ENCODE measurements around the gene CALCR.
"Not testable (repeated sequence)": the region's sequence is repeated elsewhere in the genome, so short reads cannot be mapped to it uniquely, and the experiment has no call there.

The CALCR gene

DNA sequence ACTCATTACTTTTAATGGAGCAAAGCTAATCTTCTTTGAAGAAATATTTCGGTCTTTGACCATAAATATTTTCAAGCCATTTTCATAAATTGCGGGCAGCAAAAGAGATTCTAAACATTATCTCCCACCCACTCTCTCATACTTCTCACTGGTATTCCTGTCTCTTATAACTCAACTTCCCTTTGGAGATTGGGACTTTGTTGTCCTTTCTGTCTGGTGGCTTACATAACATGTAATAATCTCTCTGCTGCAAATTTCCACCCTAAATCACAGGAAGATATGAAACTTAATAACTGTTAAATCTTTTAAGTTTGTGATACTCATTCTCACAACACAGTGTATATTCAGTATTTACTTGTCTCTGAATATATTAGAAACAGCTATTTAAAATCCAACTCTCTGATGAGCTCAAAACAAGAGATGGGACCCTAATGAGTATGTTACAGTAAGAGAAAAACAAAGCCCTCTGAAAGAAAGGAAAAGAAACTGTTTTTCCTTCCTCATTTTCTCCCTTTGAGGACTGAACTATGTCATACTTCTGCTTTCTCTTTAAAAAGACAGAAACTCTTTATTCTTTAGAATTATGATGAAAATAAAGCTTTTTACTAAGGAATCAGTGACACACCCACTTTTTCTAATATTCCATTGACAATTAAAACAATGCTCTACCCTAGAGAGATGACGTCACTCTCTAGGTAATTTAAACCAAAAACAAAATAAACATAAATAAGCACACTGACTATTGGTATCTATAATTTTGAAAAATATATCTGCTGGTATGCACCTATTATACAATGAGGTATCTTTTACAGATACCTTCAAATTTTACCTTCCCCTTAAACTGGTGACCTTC, 14.7 kb downstream of the CALCR start:
- no peak for DNase-seq

DNA sequence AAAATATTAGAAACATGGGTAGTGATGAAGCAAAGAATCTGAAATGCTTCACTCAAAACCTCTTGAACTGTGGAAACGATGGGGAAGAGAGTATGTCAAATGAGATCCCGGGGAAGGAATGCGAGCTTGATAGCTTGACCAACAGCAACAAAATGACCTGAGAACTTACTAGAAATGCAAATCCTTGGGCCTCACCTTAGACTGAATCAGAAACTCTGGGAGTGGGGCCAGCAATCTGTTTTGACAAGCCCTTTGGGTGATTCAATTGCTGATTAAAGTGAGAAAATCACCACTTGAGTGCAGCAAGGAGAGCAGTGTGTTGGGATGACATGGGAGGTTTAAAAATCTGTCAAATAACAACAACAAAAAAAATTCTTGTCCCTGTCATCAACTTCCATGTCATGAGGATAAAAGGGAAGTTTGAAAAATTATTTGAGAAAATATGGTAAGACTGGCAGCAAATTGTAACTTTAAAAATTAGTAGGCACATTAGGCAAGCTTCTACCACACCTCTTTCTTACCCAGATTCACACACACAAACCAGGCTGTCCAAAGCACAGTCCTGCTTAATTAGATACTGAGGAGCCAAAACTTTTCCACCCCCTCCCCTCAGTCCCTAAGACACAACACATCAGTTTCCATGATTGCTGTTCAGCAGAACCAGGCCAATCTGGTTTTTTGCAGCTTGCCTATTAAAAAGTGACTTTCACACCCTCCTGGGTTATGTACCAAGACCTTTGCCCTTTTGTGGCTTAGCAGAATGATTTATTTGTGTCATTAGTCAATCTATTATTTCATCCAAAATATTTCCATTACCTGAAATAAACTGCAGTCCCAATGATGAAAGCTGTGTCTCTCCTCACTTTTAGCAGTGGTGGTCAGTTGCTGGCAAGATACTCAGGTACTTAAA, 15.6 kb downstream of the CALCR start:
- DNase-seq, result no peak

DNA sequence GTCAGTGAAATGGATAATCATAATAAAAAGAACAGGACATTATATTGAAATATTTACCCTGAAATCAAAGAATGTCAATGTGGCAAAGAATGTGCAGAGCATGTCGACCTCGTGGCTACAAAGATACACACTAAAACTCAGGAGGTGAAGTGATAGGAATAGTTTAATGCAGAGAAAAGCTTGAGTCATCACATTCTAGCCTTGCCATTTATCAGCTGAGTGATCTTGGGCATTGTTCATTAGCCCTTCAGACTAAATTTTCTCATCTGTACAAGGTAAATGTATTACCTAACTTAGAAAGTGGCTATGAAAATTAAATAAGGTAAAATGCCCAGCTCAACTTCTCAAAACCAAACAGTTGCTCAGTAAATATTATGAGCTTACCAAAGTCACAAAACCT, 22.6 kb downstream of the CALCR start:
- no peak for DNase-seq

DNA sequence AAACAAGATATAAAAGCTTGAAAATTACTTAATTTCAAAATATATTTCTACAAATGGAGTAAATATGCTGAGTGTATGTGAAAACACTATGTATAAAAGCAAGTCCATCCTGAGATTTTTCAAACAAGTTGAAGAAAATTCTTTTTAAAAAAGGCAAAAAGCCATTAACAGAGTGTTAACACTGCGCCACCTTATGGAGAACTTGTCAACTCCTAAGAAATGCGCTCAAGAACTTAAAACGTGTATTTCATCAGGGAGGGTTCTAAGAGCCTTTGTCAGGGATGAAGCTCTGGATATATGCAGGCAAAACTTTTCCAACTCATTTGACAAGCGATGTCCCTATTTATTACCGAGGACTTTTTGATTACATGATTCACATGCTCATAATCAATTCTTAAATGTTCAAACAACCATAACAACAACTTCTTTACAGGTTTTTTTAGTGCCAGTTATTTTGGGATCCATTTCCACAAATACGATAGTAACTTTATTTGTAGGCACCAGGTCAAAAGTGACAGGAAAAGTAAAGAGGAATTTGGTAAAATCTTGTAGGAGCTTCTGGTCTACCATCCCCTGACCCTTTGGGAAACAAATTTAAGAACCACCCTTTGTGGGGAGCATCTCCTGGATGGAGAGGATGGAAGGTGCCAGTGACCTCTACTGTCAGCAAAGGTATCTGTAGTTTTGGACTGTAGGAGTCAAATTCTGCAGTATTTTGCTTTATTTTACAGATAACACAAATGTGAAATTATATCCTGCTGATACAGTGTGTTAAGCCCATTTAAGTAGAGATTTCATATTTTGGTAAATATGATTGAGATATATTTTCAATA, 23.2 kb downstream of the CALCR start:
- peak; percentile 63 for DNase-seq

DNA sequence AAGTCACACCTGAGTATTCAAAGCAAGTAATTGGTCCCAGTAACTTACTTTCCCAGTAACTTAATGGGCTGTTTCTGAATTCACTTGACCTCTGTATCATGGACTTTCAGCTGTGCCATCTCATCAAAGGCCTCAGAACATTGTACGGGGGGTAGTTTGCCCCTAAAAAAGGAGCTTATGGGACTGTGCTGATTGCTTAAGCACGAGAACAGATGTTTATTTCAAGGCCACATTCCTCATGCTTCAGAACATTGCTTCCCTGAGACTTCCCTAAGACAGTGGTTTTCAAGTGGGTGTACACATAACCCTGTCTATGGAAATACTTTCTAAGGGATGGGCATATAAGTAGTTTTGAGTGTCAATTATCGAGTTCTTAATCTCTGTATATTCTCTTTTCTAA, 26.8 kb downstream of the CALCR start:
- no peak for DNase-seq

DNA sequence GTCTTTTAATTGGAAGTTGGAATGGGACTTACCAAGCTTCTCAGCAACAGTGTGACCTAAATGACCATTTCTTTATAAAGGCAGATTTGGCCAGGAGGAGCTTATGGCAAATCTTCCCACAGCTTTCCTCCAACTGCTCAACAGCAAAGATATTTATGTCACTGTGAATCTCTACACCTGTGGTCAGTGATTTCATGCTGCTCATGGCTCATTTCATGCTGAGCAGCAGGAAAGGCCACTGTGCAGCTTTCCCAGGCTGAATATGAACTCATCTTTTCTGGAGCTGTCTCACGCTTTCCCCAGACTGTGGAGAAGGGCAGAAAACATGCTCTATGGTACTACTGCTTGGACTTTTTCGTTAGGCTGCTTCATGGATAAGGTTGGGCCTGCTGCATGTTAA, 29.8 kb downstream of the CALCR start:
- no peak for DNase-seq

DNA sequence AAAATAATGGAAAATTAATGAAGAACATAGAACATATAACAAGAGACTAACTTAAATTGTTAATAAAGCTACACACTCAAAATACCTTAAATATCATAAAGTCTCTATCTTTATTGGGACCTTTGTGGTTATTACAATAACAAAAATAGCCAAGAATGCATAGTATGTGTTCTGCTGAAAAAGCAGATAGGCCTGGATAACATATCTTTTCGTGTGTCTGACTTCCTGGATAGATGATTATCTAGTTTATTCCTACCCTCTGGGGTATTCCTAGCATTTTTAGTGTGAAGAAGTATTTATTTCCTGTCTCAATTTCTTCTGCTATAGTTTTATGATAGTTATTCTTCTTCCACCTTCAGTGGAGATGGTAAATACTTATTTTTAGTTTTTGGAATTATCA, 36.5 kb downstream of the CALCR start:
- no peak for DNase-seq

DNA sequence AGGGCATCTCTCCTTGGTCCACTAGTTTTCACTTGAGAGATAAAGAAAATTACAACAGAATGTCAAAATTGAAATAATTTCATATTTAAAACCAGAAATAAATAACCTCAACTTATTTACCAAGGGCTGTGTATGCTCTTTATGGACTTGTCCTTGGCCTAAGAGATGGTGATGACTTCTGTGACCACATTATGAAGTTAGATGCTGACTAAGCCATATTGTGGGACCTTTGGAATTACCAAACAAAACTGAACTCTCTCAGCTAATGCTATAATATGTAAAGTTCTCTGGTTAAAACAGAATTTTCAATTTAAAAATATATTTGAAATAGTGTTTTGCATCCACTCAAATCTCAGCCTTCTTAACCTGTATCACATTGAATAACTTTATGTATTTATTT, 38.9 kb downstream of the CALCR start:
- no peak for DNase-seq

DNA sequence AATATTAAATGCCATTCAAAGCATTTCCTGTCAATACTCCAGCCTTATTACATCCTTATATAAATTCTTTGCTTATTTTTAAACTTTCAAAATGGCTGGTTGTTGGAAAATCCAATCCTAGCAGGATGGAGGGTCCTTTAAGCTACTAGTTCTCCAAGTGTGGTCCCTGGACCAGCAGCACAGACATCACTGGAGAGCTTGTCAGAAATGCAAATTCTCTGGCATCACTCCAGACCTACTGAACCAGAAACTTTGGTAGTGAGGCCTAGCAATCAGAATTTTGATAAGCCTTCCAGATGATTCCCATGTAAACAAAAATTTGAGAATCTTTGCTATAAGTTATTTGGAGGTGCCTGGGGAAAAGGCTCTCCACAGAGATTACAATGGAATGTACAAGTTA, 43.8 kb downstream of the CALCR start:
- DNase-seq, result no peak

DNA sequence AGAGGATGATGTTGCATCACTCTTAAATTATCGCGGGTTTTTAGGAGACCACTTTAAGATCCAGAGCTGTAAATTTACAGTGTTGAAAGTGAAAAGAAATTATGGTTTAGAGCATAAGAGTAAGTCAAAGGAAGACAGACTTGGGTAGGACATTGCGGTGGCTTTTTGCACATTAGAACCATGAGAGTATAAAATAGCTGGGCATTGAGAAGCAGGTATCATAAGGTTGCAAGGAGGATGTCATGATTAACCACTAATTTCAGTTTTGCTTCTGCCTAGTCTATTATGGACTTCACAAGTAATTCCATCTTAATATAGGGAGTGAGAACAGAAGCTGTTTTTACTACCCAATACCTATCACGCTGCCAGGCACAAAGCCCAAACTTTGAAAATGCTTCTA, 57.7 kb downstream of the CALCR start:
- DNase-seq, result no peak

DNA sequence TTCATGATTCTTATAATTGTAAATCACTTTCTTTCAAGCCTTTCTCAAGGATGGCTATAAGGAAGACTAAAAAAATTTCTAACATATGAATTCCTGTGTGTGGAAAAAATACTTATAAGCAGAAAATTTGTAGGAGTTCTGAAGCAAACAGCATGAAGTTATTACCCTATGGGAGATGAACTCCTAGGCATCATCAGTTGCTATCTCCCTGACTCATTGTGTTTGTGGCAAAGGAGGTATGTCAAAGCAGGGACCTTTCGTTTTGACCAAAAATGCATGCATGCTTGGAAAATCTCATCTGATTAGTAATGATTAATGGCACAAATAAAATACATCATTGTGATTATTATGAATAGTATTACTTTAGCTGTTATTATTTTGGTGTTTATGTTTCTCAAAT, 59.4 kb downstream of the CALCR start:
- DNase-seq, result no peak

DNA sequence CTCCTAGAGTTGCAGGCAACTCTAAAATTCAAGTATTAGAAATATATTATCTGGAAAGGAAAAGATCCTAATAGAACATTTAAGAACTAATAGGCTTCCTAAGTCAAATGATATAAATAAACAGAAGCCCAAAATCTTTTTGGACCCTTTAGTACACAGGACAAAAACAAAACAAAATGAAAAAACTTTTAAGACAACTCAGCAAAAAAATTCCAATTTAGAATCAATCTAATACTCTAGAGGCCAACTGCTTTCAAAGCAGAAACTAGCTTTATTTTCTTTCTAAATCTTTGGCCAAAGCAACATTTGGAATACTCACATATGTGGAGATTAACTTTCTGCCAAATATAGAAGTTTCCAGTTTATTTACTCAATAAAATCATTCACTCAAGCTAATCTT, 65.2 kb downstream of the CALCR start:
- no peak for DNase-seq

DNA sequence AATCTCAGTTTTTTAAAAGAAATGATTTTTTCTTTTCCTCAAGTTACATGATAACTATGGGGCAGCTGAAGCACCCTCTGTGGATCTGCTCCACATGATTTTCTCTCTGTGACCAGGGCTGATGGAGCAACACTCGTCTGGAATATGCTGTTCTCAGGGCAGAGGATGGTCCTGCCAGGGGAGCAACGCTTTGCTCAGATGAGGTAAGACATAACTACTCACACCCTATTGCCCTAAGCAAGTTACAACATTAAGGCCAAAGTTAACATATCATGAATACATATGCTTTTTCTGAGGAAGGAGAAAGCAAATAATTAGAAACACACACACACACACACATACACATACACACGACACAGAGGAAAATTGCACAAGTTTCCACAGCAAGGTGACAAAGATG, 71.4 kb downstream of the CALCR start:
- DNase-seq, result no peak

DNA sequence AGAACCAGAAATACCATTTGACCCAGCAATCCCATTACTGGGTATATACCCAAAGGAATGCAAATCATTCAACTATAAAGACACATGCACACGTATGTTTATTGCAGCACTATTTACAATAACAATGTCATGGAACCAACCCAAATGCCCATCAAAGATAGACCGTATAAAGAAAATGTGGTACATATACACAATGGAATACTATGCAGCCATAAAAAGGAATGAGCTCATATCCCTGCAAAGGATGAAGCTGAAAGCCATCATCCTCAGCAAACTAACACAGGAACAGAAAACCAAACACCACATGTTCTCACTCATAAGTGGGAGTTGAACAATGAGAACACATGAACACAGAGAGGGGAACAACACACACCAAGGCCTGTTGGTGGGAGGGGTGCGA, 82.7 kb downstream of the CALCR start:
- not testable (repeated sequence) for DNase-seq

DNA sequence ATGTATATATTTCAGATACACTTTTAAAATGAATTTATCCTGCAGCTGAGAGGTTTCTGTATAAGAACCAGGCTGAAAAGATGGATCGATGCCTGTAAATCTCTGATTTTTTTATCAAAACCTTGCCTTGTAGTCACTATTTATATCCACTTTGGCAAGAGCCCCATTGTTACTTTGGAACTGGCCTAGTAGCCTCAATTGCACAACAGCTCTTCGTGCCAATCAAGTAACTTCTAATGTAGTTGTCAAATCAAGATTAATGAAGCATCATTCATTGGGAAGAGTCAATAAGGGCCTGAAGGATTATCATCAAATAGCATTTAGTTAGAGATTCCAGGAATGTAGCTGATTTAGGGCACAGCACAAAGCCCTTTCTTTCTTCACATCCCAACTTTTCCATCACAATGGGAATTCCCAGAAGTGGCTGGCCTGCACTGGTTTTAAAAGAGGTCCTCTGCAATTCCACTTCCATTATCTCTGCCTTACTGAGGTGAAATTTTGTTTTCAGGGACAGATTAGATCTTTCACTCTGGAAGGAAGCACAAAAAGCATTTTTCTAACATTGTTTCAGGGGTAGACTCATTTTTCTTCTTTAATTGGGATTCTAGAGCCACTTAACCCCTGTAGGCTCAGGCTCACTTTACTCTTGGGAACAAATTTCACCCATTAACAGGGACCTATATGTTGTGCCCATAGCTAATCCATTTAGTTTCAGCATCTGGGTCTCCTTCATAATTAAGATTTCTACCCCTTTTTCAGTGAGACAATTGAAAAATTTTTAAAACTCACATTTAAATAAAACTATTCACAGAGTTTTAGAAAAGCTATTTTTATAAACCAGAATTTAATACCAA, 97.8 kb downstream of the CALCR start:
- no peak for DNase-seq

DNA sequence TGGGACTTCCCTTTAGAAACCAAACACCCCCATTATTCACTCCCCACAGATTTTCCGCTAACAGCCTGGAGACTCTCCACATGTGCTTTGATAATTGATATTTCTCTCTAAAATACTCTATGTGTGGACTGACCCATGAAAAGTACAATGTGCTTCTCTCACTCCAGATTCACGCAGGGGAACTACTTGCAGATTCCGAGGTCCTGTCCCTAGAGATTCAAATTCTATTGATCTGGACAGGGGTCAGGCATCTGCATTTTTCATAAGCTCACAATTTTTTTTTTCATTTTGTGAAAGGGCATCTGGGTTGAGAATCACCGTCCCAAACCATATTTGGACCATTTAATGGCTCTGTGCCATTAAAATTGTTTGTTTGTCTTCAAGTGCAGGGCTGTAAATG, 98.7 kb downstream of the CALCR start:
- DNase-seq, result no peak

DNA sequence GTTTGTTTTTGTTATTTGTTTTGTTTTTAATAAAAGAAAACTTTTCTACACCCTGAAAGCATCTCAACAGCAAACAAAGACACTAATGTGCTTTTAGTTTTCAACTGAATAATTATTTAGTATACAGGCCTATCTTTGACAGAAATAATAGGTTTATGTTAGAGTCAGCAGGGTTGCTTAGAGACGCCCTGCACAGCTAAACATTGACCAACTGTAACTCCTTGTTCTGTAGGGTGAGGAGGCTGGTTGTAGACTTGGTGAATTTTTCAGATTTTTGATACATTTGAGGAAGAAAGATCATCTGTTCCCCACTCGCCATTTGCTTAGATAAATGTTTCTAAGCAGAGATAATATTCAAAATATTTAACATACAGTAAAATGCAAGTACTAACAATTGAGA, 103.1 kb downstream of the CALCR start:
- DNase-seq, result no peak

DNA sequence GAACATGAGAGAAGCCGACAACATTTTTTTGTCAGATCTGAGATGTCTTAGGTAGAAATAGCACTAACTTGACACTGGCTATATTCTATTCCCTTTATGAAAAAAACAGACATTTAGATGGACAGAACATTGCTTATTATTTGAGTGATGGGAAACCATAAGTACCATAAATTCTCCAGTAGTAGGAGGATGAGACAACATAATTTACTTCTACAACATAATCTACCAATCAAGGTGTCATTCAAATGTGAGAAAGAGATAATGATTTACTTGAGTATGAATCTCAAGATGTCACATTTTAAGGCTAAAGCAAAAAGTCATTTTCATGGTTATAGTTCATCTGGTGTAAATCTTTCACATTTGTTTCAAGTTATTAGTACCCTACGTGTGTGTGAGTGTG, 110.8 kb downstream of the CALCR start:
- no peak for DNase-seq

DNA sequence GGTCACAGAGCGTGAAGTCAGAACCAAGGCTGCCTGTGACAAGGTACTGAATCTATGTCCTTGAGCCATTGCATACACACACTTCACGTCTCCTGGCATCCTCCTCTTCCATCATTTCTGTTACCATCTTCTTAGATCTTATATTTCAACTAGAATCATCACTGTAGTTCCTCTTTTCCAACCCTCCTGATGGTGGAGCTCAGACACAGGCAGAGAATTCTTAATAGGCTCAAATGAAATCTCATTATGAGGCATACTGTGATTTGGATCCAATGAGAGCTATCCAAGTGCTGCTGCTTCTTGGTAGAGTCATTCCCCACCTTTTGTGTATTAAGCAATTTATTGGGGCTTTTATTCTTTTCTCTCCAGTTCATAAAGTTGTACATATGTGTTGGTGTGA, 113.2 kb downstream of the CALCR start:
- peak; percentile 91 for DNase-seq

DNA sequence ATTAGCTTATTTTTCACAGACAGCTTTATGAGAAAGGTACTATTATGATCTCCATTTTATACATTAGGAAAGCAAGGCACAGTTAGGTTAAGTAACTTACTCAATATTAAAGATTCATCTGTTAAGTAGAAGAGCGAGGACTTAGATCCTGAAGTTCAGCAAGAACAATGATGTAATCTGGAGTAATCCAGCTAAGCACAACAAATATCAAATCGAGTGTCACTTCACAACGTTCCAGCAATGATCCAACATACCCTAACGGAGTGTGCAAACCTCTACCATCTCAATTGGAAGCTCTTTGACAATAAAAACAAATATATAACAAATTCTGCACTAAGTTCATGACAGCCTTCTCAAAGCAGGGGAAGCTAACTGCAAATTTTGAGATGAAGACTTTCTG, 121.3 kb downstream of the CALCR start:
- no peak for DNase-seq

DNA sequence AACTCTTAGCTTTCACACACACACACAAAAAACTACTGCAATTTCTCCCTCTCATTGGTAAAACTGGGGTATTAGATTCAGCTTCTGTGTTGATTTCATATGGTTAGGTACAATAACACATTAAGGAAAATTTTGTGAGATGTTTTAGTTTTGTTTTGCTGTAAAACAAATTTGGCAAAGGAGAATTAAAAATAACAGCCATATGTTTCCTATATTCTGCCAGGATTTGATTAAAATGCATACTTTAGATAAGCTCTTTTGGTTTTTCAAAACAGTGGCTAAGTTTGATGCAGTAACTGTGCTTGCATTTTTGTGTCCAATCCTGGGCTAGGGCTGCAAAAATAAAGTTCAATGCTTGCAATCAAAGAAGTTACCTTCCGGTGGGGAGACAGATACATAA, 126.3 kb downstream of the CALCR start:
- DNase-seq, result no peak

DNA sequence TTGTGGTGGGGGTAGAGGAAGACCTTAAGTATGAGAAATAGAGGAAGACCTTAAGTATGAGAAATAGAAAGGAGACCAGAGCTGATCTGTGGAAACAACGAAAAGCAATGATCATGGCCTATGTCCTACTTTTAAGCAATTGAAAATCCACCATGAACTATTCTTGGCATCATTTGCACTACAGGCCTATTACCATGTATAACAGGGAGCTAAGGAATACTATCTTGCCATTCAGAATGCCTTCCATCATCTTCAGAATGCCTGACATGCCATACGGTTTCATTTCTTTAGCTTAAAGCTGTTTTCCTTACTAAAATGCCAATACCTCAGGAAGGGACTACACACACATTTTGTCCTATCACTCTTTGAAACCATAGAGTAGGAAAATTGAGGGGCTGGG, 127.0 kb downstream of the CALCR start:
- no peak for DNase-seq

All from NCI-H82 (cell line).